ENCODE measurements around the gene SLC27A2. TPM values are rescaled to one million over a fixed set of nuclear protein-coding genes. Genes with fewer than 3 reads are reported as not detected.

The SLC27A2 gene
- total RNA-seq, 2 donors from 2014 or later, result 2.2 TPM; not detected in 1

GRCh38 chr15:50233192-50233736, 51.3 kb downstream of the SLC27A2 start:
- Histone ChIP-seq H3K9me3 (no peaks in the 10 kb centered on the region), H3K4me1 (ENCODE audit: control insufficient read depth in 1 of 2, low read depth in 2 of 2) (no peaks in the 10 kb centered on the region), H3K4me3 (no peak overlapping the region), H3K27ac (no peak overlapping the region), H3K27me3 (replicated peaks; ENCODE audit: insufficient read depth) (no peaks in the 10 kb centered on the region), H3K36me3 (no peaks in the 10 kb centered on the region)
- DNase-seq (ENCODE audit: low spot score) (no peak), ATAC-seq (ENCODE audit: insufficient number of reproducible peaks, low FRiP score, low read depth) (no peak)
- TF ChIP-seq CTCF (IDR thresholded peaks at IDR 0.05), result no peak

GRCh38 chr15:50234764-50235163, 52.8 kb downstream of the SLC27A2 start:
- no peak for TF ChIP-seq CTCF (IDR thresholded peaks at IDR 0.05)
- ATAC-seq (ENCODE audit: insufficient number of reproducible peaks, low FRiP score, low read depth) (no peak), DNase-seq (ENCODE audit: low spot score) (no peak)
- H3K27ac ChIP-seq, result no peak overlapping the region
- no peak overlapping the region for H3K4me3 ChIP-seq
- H3K9me3 ChIP-seq, result no peaks in the 10 kb centered on the region
- H3K27me3 ChIP-seq (replicated peaks; ENCODE audit: insufficient read depth), result no peaks in the 10 kb centered on the region
- no peaks in the 10 kb centered on the region for H3K36me3 ChIP-seq
- no peaks in the 10 kb centered on the region for H3K4me1 ChIP-seq (ENCODE audit: control insufficient read depth in 1 of 2, low read depth in 2 of 2)

- Histone ChIP-seq H3K27me3 (replicated peaks; ENCODE audit: insufficient read depth) (no peaks in the 10 kb centered on the region), H3K9me3 (no peaks in the 10 kb centered on the region), H3K4me1 (ENCODE audit: control insufficient read depth in 1 of 2, low read depth in 2 of 2) (no peaks in the 10 kb centered on the region), H3K4me3 (no peak overlapping the region), H3K27ac (no peak overlapping the region), H3K36me3 (no peaks in the 10 kb centered on the region)
- DNase-seq (ENCODE audit: low spot score) (no peak), ATAC-seq (ENCODE audit: insufficient number of reproducible peaks, low FRiP score, low read depth) (no peak)
- TF ChIP-seq CTCF (IDR thresholded peaks at IDR 0.05), result no peak
These were observed 53.8 kb downstream of the SLC27A2 start for GRCh38 chr15:50235794-50236193.

- ATAC-seq (ENCODE audit: insufficient number of reproducible peaks, low FRiP score, low read depth) (no peak), DNase-seq (ENCODE audit: low spot score) (no peak)
- no peaks in the 10 kb centered on the region for H3K36me3 ChIP-seq
- H3K4me1 ChIP-seq (ENCODE audit: control insufficient read depth in 1 of 2, low read depth in 2 of 2), result no peaks in the 10 kb centered on the region
- TF ChIP-seq CTCF (IDR thresholded peaks at IDR 0.05), result no peak
- H3K4me3 ChIP-seq, result no peak overlapping the region
- no peaks in the 10 kb centered on the region for H3K27me3 ChIP-seq (replicated peaks; ENCODE audit: insufficient read depth)
- H3K9me3 ChIP-seq, result no peaks in the 10 kb centered on the region
- no peak overlapping the region for H3K27ac ChIP-seq
These were observed 54.4 kb downstream of the SLC27A2 start for GRCh38 chr15:50236433-50236832.

GRCh38 chr15:50238255-50238654, 56.3 kb downstream of the SLC27A2 start:
- H3K4me3 ChIP-seq, result no peak overlapping the region
- H3K36me3 ChIP-seq, result no peaks in the 10 kb centered on the region
- no peak for DNase-seq (ENCODE audit: low spot score)
- TF ChIP-seq CTCF (IDR thresholded peaks at IDR 0.05), result no peak
- H3K4me1 ChIP-seq (ENCODE audit: control insufficient read depth in 1 of 2, low read depth in 2 of 2), result no peaks in the 10 kb centered on the region
- ATAC-seq (ENCODE audit: insufficient number of reproducible peaks, low FRiP score, low read depth), result no peak
- H3K9me3 ChIP-seq, result no peaks in the 10 kb centered on the region
- no peak overlapping the region for H3K27ac ChIP-seq
- H3K27me3 ChIP-seq (replicated peaks; ENCODE audit: insufficient read depth), result no peaks in the 10 kb centered on the region
